ENCODE results near the gene APCDD1L. TPM values are rescaled to one million over a fixed set of nuclear protein-coding genes. Genes with fewer than 3 reads are reported as not detected.

Gene APCDD1L
- total and polyA plus RNA-seq, 2 of the 8 experiments (the other 6 are each of a cell fraction or from before 2014, with no cell fraction given), result 0.83 to 3.1 TPM

- H3K4ac ChIP-seq (replicated peaks; ENCODE audit: insufficient read length, low read depth, low read length), result no peak overlapping the region
- H4K5ac ChIP-seq (ENCODE audit: insufficient read length, low read depth, low read length), result no peak overlapping the region
- no peak overlapping the region for H3K4me3 ChIP-seq (ENCODE audit: extremely low read depth in 1 of 4, insufficient read depth in 2 of 4, low read depth in 3 of 4, low read length in 4 of 4)
- FAIRE-seq (no peak), DNase-seq (ENCODE audit: low read depth in 1 of 2, low spot score in 2 of 2) (no peak)
- no peak overlapping the region for H3K27ac ChIP-seq (ENCODE audit: low read depth, low read length)
- no peaks in the 10 kb centered on the region for H4K20me1 ChIP-seq (replicated peaks in 1 of 2; ENCODE audit: control insufficient read depth in 1 of 2, insufficient read depth in 2 of 2, low read length in 2 of 2)
- H2AFZ ChIP-seq (ENCODE audit: low read length), result no peak overlapping the region
- H3K79me2 ChIP-seq (ENCODE audit: control insufficient read depth in 1 of 2, insufficient read depth in 2 of 2, low read length in 2 of 2), result no peaks in the 10 kb centered on the region
- no peak overlapping the region for H3K18ac ChIP-seq (ENCODE audit: extremely low read depth, low read length)
- ChIA-PET CTCF (ENCODE audit: partially characterized antibody) (interaction anchor here (0.6 to 5.6 kb wide), 9 partner anchors 11 to 232 kb away, joined by 3 to 70 read pairs (median 7); no protein-coding TSS in a partner anchor), POLR2A (ENCODE audit: partially characterized antibody) (interaction anchor here (0.8 to 1.1 kb wide), 2 partner anchors 13 to 17 kb away, joined by 3 read pairs; no protein-coding TSS in a partner anchor)
- peaks cover 6 to 11% (median 8%) of the 10 kb centered on the region in 4 experiments; a peak in 6 of 7 replicates for H3K4me1 ChIP-seq (replicated peaks in 1 of 4; ENCODE audit: control insufficient read depth in 3 of 4, insufficient read depth in 4 of 4, low read length in 3 of 4)
- no peak overlapping the region for H4K91ac ChIP-seq (replicated peaks; ENCODE audit: insufficient read length, low read length)
- H3K27me3 ChIP-seq (replicated peaks in 1 of 4; ENCODE audit: control insufficient read depth in 3 of 4, extremely low read depth in 1 of 4, insufficient read depth in 3 of 4, low read length in 3 of 4), result no peaks in the 10 kb centered on the region
- no peak overlapping the region for H3K23ac ChIP-seq (ENCODE audit: insufficient read length)
- no peak overlapping the region for H2AK5ac ChIP-seq (ENCODE audit: low read depth, low read length)
- H3K4me2 ChIP-seq (ENCODE audit: insufficient read depth in 1 of 2, low read depth in 2 of 2, low read length in 2 of 2), result no peak overlapping the region
- WGBS, 2 experiments (ENCODE audit: extremely low coverage in 1 of 2, insufficient coverage in 1 of 2, insufficient read length in 1 of 2, insufficient replicate concordance in 2 of 2, low coverage in 1 of 2, low lambda C conversion rate in 2 of 2, missing lambda C conversion rate in 1 of 2), result 89% methylated on average over 10 of the region's 10 CpGs; no CpG with 5 or more reads in 1 of the 2 experiments
- peaks cover 0 to 4% (median 0%) of the 10 kb centered on the region in 4 experiments; a peak in 2 of 8 replicates for H3K36me3 ChIP-seq (ENCODE audit: control insufficient read depth in 2 of 4, insufficient read depth in 4 of 4, low read length in 3 of 4)
- no peaks in the 10 kb centered on the region; the same call in 1 of the 2 replicates for H3K79me1 ChIP-seq (ENCODE audit: low read depth, low read length)
- H3K9ac ChIP-seq (replicated peaks in 1 of 4; ENCODE audit: extremely low read depth in 1 of 4, low read depth in 3 of 4, low read length in 3 of 4), result no peak overlapping the region
- no peak overlapping the region for H3K14ac ChIP-seq (ENCODE audit: insufficient read length)
- no peak overlapping the region for H4K8ac ChIP-seq (ENCODE audit: extremely low read depth, insufficient read depth, low read length)
- H2BK5ac ChIP-seq (ENCODE audit: low read depth, low read length), result no peak overlapping the region
- no peaks in the 10 kb centered on the region for H3K9me3 ChIP-seq (ENCODE audit: insufficient read depth in 2 of 2, low read depth in 1 of 2, low read length in 1 of 2)
- H3K56ac ChIP-seq (replicated peaks; ENCODE audit: insufficient read length, low read depth, low read length), result no peak overlapping the region
- no peak overlapping the region for H2BK12ac ChIP-seq (ENCODE audit: low read depth, low read length)
- H2BK20ac ChIP-seq (ENCODE audit: low read length), result no peak overlapping the region
- H3K23me2 ChIP-seq (ENCODE audit: low read depth, low read length), result no peaks in the 10 kb centered on the region
- no peak overlapping the region for H2BK120ac ChIP-seq (replicated peaks; ENCODE audit: low read depth, low read length)
- no peak overlapping the region for H2BK15ac ChIP-seq (ENCODE audit: low read length)
- TF ChIP-seq ZNF274 (IDR thresholded peaks at IDR 0.05; ENCODE audit: borderline replicate concordance, extremely low read depth, low read length) (no peak), NANOG (IDR thresholded peaks at IDR 0.05; ENCODE audit: insufficient read depth, low read depth, low read length, poor library complexity, severe bottlenecking) (no peak), SP2 (IDR thresholded peaks at IDR 0.05; ENCODE audit: low read length) (no peak), POLR2A (IDR thresholded peaks at IDR 0.05; ENCODE audit: control extremely low read depth in 1 of 2, low read depth in 2 of 2, low read length in 2 of 2) (no peak), POU5F1 (IDR thresholded peaks at IDR 0.05; ENCODE audit: low read depth, low read length) (no peak), E2F6 (IDR thresholded peaks at IDR 0.05) (no peak), HDAC2 (IDR thresholded peaks at IDR 0.05; ENCODE audit: borderline replicate concordance in 1 of 2, low read depth in 2 of 2, low read length in 2 of 2) (no peak), CHD2 (IDR thresholded peaks at IDR 0.05; ENCODE audit: low read length) (no peak), RNF2 (IDR thresholded peaks at IDR 0.05; ENCODE audit: borderline replicate concordance, low read depth, low read length, missing control alignments, poor library complexity, severe bottlenecking) (no peak), CEBPB (IDR thresholded peaks at IDR 0.05; ENCODE audit: low read depth, low read length) (no peak), ATF3 (IDR thresholded peaks at IDR 0.05; ENCODE audit: insufficient read depth, low read depth, low read length) (no peak)
Observed at GRCh38 chr20:58449681-58450221, 65.4 kb downstream of the APCDD1L start.
